ENCODE measurements around the gene MRPS27. TPM values are rescaled to one million over a fixed set of nuclear protein-coding genes. Genes with fewer than 3 reads are reported as not detected.

The MRPS27 gene
- 54.3 and 57.5 TPM in 2 replicates for total RNA-seq

- intact Hi-C loops (cut with micrococcal nuclease) = loop anchor here (1.0 to 5.0 kb wide), 11 partner anchors 12 to 1245 kb away; partner anchors contain the start of genes ANKRA2, BDP1, BTF3 and MCCC2
Measured at GRCh38 chr5:72319976-72320752, at the start of gene MRPS27, which contains the start of gene PTCD2. MRPS27 (minus strand) TSS chr5:72320240; CDS start chr5:72320221, 19 bp downstream. PTCD2 (plus strand) TSS chr5:72320373; CDS start chr5:72320383, 10 bp downstream.

GRCh38 chr5:72369711-72370110 lies 49.7 kb upstream of the MRPS27 start:
- intact Hi-C loops (cut with micrococcal nuclease) = no loop called here

- intact Hi-C loops (cut with micrococcal nuclease) = no loop called here
Measured at GRCh38 chr5:72369301-72369700, 49.3 kb upstream of the MRPS27 start.

GRCh38 chr5:72368271-72368670 lies 48.2 kb upstream of the MRPS27 start:
- intact Hi-C loops (cut with micrococcal nuclease) = no loop called here

GRCh38 chr5:72366324-72366976 lies 46.4 kb upstream of the MRPS27 start:
- intact Hi-C loops (cut with micrococcal nuclease) = loop anchor here (1.0 kb wide), 4 partner anchors 158 to 482 kb away; no protein-coding TSS in a partner anchor

GRCh38 chr5:72364951-72365350 lies 44.9 kb upstream of the MRPS27 start:
- intact Hi-C loops (cut with micrococcal nuclease) = no loop called here

GRCh38 chr5:72364171-72364570 lies 44.1 kb upstream of the MRPS27 start:
- intact Hi-C loops (cut with micrococcal nuclease) = no loop called here

- intact Hi-C loops (cut with micrococcal nuclease) = no loop called here
Measured at GRCh38 chr5:72363166-72363802, 43.2 kb upstream of the MRPS27 start.

GRCh38 chr5:72359886-72360285 lies 39.8 kb upstream of the MRPS27 start:
- intact Hi-C loops (cut with micrococcal nuclease) = no loop called here

GRCh38 chr5:72358925-72359324 lies 38.9 kb upstream of the MRPS27 start:
- intact Hi-C loops (cut with micrococcal nuclease) = no loop called here

- intact Hi-C loops (cut with micrococcal nuclease) = no loop called here
Measured at GRCh38 chr5:72356361-72356760, 36.3 kb upstream of the MRPS27 start.

GRCh38 chr5:72355706-72356299 lies 35.8 kb upstream of the MRPS27 start:
- intact Hi-C loops (cut with micrococcal nuclease) = no loop called here

GRCh38 chr5:72353046-72353445 lies 33.0 kb upstream of the MRPS27 start:
- intact Hi-C loops (cut with micrococcal nuclease) = no loop called here

GRCh38 chr5:72352616-72353015 lies 32.6 kb upstream of the MRPS27 start:
- intact Hi-C loops (cut with micrococcal nuclease) = no loop called here

GRCh38 chr5:72351376-72351775 lies 31.3 kb upstream of the MRPS27 start:
- intact Hi-C loops (cut with micrococcal nuclease) = no loop called here

GRCh38 chr5:72347801-72348308 lies 27.8 kb upstream of the MRPS27 start:
- intact Hi-C loops (cut with micrococcal nuclease) = no loop called here

GRCh38 chr5:72346398-72346797 lies 26.4 kb upstream of the MRPS27 start:
- intact Hi-C loops (cut with micrococcal nuclease) = no loop called here

- intact Hi-C loops (cut with micrococcal nuclease) = no loop called here
Measured at GRCh38 chr5:72338689-72339209, 18.7 kb upstream of the MRPS27 start.

GRCh38 chr5:72337159-72337558 lies 17.1 kb upstream of the MRPS27 start:
- intact Hi-C loops (cut with micrococcal nuclease) = no loop called here

- intact Hi-C loops (cut with micrococcal nuclease) = no loop called here
Measured at GRCh38 chr5:72330712-72331111, 10.7 kb upstream of the MRPS27 start.

GRCh38 chr5:72328172-72328571 lies 8.1 kb upstream of the MRPS27 start:
- intact Hi-C loops (cut with micrococcal nuclease) = no loop called here

Data from T-helper 1 cell treated with Interleukin-12 subunit alpha and Interleukin-12 subunit beta and Interleukin-4 antibody, amounts not matched to agents 30 ng/mL and 1 ng/mL, for 36 hours (primary cell).